ENCODE results near the gene SVBP.

The SVBP gene

DNA sequence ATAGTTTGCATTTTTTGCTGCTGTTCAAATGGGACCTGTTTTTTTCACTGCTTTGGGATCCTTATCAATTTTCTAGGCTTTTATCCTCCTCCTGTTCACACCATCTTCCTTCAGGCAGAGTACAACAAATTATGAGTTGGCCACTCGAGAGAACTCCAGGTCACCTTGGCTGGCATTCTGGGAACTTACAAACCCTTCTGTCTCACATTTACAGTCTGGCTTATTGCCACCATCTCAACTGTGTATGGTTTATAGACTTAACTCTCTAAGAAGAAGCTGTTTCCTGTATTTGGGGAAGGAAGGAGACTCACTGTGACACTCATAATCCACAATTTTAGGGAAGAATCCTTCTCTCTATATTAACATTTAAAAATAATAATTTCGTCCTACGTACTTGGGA lies 23.8 kb upstream of the SVBP start:
- TF ChIP-seq, protein P1, sequence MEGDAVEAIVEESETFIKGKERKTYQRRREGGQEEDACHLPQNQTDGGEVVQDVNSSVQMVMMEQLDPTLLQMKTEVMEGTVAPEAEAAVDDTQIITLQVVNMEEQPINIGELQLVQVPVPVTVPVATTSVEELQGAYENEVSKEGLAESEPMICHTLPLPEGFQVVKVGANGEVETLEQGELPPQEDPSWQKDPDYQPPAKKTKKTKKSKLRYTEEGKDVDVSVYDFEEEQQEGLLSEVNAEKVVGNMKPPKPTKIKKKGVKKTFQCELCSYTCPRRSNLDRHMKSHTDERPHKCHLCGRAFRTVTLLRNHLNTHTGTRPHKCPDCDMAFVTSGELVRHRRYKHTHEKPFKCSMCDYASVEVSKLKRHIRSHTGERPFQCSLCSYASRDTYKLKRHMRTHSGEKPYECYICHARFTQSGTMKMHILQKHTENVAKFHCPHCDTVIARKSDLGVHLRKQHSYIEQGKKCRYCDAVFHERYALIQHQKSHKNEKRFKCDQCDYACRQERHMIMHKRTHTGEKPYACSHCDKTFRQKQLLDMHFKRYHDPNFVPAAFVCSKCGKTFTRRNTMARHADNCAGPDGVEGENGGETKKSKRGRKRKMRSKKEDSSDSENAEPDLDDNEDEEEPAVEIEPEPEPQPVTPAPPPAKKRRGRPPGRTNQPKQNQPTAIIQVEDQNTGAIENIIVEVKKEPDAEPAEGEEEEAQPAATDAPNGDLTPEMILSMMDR (IDR thresholded peaks at IDR 0.05; ENCODE audit: insufficient read depth, low read depth, low read length, missing control alignments) = no peak
- DNase-seq (ENCODE audit: low read depth) = no peak
- no peak overlapping the region for H3K4me3 ChIP-seq (ENCODE audit: low read depth, low read length)

DNA sequence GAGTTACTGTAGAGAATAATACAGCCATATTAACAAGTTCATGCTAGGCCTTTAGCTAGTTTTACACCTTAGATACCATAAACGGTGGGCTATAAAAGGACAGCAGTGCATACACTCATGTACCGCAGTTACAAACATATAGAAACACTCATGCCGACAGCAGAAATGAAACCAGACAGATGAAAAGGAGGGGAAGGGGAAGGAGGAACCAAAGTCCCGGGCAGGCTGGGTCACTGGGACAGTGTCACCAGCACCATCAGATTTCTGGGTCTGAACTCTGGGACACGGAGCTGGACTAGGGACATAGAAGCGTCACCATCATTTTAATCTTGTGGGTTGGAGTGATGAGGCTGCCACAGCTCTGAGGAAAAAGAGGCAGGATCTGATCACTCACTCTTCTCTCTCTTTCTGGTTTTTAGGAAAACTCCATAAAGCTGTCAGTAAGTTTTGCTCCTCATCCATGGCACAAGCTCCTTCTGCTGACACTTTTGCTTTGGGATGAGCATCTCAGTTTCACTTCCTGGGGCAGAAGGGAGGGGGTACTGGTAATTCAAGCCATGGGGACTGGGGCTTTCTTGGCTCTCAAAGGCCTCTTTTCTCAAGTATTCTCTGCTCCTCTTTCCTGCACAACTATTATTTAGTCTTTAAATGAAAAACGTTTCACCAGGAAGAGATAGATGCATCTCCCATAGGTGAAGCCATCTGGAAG lies 21.4 kb upstream of the SVBP start:
- no peak overlapping the region for H3K4me3 ChIP-seq (ENCODE audit: low read depth, low read length)
- DNase-seq (ENCODE audit: low read depth) = no peak
- TF ChIP-seq, protein P1 (IDR thresholded peaks at IDR 0.05; ENCODE audit: insufficient read depth, low read depth, low read length, missing control alignments) = no peak

DNA sequence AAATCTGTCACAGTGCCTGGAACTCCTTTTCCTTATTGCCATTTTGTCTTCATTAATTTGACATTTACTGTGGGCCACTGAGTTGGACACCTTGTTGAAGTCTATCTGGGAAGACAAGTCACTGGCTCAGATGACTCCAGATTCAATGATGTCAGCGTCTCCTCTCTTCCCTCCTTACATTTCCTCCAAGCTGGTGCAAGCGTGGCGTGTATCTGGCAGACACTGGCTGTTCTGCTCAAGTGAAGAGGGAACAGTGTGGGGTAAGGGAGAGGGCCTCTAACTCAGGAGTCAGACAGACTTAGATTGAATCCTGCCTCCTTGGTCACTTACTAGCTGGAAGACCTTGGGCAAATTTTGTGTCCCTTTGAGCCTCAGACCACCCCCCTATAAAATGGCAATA lies 20.5 kb upstream of the SVBP start:
- TF ChIP-seq, protein P1 (IDR thresholded peaks at IDR 0.05; ENCODE audit: insufficient read depth, low read depth, low read length, missing control alignments) = no peak
- DNase-seq (ENCODE audit: low read depth) = no peak
- no peak overlapping the region for H3K4me3 ChIP-seq (ENCODE audit: low read depth, low read length)

DNA sequence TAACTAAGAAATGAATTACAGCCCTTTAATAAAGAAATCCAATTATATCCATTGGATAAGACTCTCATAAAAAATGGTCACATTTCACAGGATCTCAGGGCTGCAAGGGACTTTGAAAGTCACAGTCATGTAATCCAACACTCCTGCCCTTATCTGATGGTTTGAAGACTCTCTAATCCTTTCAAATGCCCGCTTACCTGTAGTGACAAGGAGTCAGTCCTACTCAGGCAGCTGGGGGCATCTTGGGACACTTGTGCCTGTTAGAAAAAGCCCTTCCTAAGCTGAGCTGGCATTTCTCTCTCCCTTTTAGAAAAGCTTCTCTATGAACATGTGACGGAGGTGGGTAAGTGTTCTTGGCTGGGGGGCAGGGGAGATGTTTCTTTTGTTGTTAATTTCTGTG lies 18.2 kb upstream of the SVBP start:
- TF ChIP-seq, protein P1 (IDR thresholded peaks at IDR 0.05; ENCODE audit: insufficient read depth, low read depth, low read length, missing control alignments) = no peak
- H3K4me3 ChIP-seq (ENCODE audit: low read depth, low read length) = no peak overlapping the region
- no peak for DNase-seq (ENCODE audit: low read depth)

DNA sequence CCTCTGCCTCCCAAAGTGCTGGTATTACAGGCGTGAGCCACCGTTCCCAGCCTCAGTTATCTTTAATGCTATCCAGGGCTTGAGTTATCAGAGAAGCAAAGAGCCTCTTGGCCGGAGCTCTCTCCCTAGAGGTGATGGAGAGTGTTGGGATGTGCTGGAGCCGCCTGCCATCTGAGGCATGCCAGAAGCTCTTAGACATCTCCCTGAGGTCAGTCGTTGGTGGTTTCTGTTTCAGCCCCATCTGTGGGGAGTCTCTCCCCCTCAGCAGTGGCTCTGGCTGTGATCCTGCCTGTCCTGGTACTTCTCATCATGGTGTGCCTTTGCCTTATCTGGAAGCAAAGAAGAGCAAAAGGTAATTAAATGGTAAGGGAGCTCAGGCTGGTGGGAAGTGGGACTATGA lies 17.6 kb upstream of the SVBP start:
- TF ChIP-seq, protein P1 (IDR thresholded peaks at IDR 0.05; ENCODE audit: insufficient read depth, low read depth, low read length, missing control alignments) = no peak
- H3K4me3 ChIP-seq (ENCODE audit: low read depth, low read length) = no peak overlapping the region
- DNase-seq (ENCODE audit: low read depth) = no peak

DNA sequence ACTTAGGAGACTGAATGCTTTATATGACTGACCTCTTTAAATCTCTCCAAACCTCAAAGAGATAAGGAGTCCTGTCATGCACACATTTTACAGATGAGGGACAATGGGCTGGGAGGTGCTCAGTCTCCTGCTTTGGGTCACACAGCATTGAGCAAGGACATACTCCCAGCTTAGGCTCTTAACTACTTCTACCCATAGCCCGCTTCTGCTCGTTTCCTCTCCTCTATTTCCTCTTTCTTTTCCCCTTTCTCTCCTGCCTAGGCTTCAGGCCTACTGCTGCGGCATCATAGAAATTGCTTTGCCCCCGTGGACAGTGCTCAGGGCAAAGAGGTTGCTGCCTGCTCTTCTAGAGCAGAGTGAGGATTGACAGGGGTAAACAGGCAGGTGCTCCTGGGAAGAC lies 16.8 kb upstream of the SVBP start:
- H3K4me3 ChIP-seq (ENCODE audit: low read depth, low read length) = no peak overlapping the region
- DNase-seq (ENCODE audit: low read depth) = no peak
- TF ChIP-seq, protein P1 (IDR thresholded peaks at IDR 0.05; ENCODE audit: insufficient read depth, low read depth, low read length, missing control alignments) = no peak

DNA sequence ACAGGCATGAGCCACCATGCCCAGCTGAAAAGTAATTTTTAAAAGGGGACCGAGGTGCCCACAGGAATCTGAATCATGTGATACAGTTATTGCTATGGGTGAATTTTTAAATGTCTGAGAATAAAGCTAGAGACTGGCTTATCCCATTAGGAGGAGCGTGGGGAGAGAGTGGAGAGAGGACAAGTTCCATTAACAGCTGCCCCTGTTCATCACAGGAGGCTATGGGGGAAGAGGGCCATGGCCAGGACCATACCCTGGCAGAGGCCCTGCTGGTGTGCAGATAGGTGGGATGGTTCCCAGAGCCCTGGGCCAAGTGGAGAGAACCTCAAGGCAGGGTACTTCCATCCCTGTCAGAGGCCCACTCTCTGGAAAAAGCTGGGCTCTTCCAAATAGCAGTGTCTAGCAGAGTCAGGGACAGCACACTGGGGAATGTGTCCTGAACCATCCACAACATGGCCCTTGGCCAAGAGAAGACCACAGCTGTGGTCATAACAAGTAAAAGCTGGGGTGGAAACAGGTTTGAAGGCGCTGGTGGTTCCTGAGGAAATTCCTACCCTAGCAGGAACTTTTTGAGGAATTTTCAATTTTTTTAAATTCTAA lies 15.5 kb upstream of the SVBP start:
- no peak overlapping the region for H3K4me3 ChIP-seq (ENCODE audit: low read depth, low read length)
- no peak for DNase-seq (ENCODE audit: low read depth)
- TF ChIP-seq, protein P1 (IDR thresholded peaks at IDR 0.05; ENCODE audit: insufficient read depth, low read depth, low read length, missing control alignments) = no peak
